ENCODE data around the gene PDXK.

PDXK gene

DNA sequence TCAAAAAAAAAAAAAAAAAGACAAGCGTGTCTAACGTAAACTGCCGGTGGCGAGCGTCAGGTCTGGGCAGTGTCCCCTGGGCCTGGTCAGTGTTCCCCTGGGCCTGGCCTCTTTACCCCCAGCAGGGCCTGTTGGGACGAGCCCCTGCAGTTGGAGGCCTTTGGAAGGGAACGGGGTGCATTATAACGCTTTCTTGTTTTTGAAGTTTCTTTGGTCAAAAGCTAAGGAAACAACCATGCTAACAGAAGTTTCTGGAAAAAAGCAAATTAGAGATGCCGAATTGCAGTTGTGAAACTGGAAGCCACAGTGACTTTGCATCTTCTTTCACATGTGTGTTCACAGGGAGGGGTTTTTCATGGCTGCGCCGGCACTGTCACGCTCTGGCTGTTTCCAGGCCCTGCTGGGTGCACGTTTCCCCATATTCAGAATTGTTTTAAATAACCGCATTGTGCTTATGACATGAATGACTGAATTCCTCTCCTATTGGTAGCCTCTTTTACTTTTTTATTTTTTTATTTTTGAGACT, 86.4 kb downstream of the PDXK start:
- DNase-seq (ENCODE audit: low read depth in 2 of 2): no peak
- no peak overlapping the region for H3K4me3 ChIP-seq (replicated peaks in 1 of 2; ENCODE audit: low read depth in 2 of 2, low read length in 2 of 2)
- no peak for TF ChIP-seq CTCF (IDR thresholded peaks at IDR 0.05; ENCODE audit: low read depth, low read length)

GRCh38 chr21:43806017-43806710, 87.2 kb downstream of the PDXK start:
- DNase-seq (ENCODE audit: low read depth in 2 of 2): no peak
- no peak for TF ChIP-seq CTCF (IDR thresholded peaks at IDR 0.05; ENCODE audit: low read depth, low read length)
- no peak overlapping the region for H3K4me3 ChIP-seq (replicated peaks in 1 of 2; ENCODE audit: low read depth in 2 of 2, low read length in 2 of 2)

- no peak overlapping the region for H3K4me3 ChIP-seq (replicated peaks in 1 of 2; ENCODE audit: low read depth in 2 of 2, low read length in 2 of 2)
- no peak for TF ChIP-seq CTCF (IDR thresholded peaks at IDR 0.05; ENCODE audit: low read depth, low read length)
- DNase-seq (ENCODE audit: low read depth in 2 of 2): no peak
Observed at GRCh38 chr21:43808367-43808766, 89.4 kb downstream of the PDXK start.

- no peak for TF ChIP-seq CTCF (IDR thresholded peaks at IDR 0.05; ENCODE audit: low read depth, low read length)
- no peak overlapping the region for H3K4me3 ChIP-seq (replicated peaks in 1 of 2; ENCODE audit: low read depth in 2 of 2, low read length in 2 of 2)
- no peak for DNase-seq (ENCODE audit: low read depth in 2 of 2)
Observed at GRCh38 chr21:43808832-43809251, 89.9 kb downstream of the PDXK start.

GRCh38 chr21:43809346-43809799, 90.4 kb downstream of the PDXK start:
- no peak for DNase-seq (ENCODE audit: low read depth in 2 of 2)
- H3K4me3 ChIP-seq (replicated peaks in 1 of 2; ENCODE audit: low read depth in 2 of 2, low read length in 2 of 2): no peak overlapping the region

GRCh38 chr21:43809853-43810504, 91.0 kb downstream of the PDXK start:
- no peak for TF ChIP-seq CTCF (IDR thresholded peaks at IDR 0.05; ENCODE audit: low read depth, low read length)
- DNase-seq (ENCODE audit: low read depth in 2 of 2): no peak
- H3K4me3 ChIP-seq (replicated peaks in 1 of 2; ENCODE audit: low read depth in 2 of 2, low read length in 2 of 2): no peak overlapping the region

More at GRCh38 chr21:43809346-43809799, 90.4 kb downstream of the PDXK start:
- TF ChIP-seq CTCF (IDR thresholded peaks at IDR 0.05; ENCODE audit: low read depth, low read length): no peak

Data from cardiac fibroblast (primary cell).